Upper lobe of left lung (tissue), 6 donors: Measurements from ENCODE around the gene MARCHF3. TPM values are rescaled to one million over a fixed set of nuclear protein-coding genes. Genes with fewer than 3 reads are reported as not detected.

Source experiments
- ATAC-seq, 2 donors: fragments of 200-7000 bp; cut with Tn5 transposase; one replicate each; pipeline ENCODE4 v1.9.1; 2022; ENCODE audit warnings: mild to moderate bottlenecking in 2 of 2, moderate library complexity in 2 of 2; ENCODE audit not compliant: low FRiP score in 2 of 2
- DNase-seq, 2 donors: peaks; one replicate each; pipeline ENCODE4 v3.0.0-alpha.2; 2019 to 2020
- H3K27ac ChIP-seq, 4 donors: fragments of 200-600 bp; sonication (generic); one replicate each; pipeline ENCODE4 v1.5.1; 2016 to 2019
- H3K27me3 ChIP-seq, 4 donors: fragments of 200-600 bp; sonication (generic); one replicate each; pipeline ENCODE4 v1.5.1; 2017 to 2019
- H3K36me3 ChIP-seq, 4 donors: fragments of 200-600 bp; sonication (generic); one replicate each; pipeline ENCODE4 v1.5.1; 2016 to 2019
- H3K4me1 ChIP-seq, 4 donors: fragments of 200-600 bp; sonication (generic); one replicate each; pipeline ENCODE4 v1.5.1; 2018 to 2019
- H3K4me3 ChIP-seq, 4 donors: fragments of 200-600 bp; sonication (generic); one replicate each; pipeline ENCODE4 v1.5.1; 2017 to 2019; ENCODE audit warnings: mild to moderate bottlenecking in 2 of 4, moderate library complexity in 1 of 4
- H3K9me3 ChIP-seq, 4 donors: fragments of 200-600 bp; sonication (generic); one replicate each; pipeline ENCODE4 v1.5.1; 2018 to 2019
- EP300 ChIP-seq, 4 donors: sonication (generic); formaldehyde crosslinking; IDR thresholded peaks; one replicate each; pipeline ENCODE4 v1.5.1; 2017; ENCODE audit warnings: antibody characterized with exemption in 4 of 4, control low read depth in 2 of 4
- POLR2A ChIP-seq, 4 donors: fragments of 450-650 bp; IDR thresholded peaks; one replicate each; pipeline ENCODE4 v1.5.1; 2016 to 2017; ENCODE audit warnings: antibody characterized with exemption in 4 of 4, mild to moderate bottlenecking in 2 of 4
- POLR2AphosphoS5 ChIP-seq, 2 donors: sonication (generic); formaldehyde crosslinking; IDR thresholded peaks; one replicate each; pipeline ENCODE4 v1.5.1; 2017; ENCODE audit warnings: antibody characterized with exemption in 2 of 2
- WGBS, 2 donors: methylation state at CpG; one replicate each; pipeline ENCODE4 v1.1.5; 2017 to 2018; 5-methylcytosine and 5-hydroxymethylcytosine counted together
- total RNA-seq, 6 donors: library from RNA; depleted of rRNA in 4 of 6; stranded (reverse); fragments of >200 nt in 4 of 6; gene quantifications; one replicate each; pipeline versions ENCODE4 v1.1.0 to v1.2.1, GENCODE V29; 2016 to 2021
- TF ChIP-seq, protein P1 (sequence below), 6 experiments: fragments of 450-650 bp in 4 of 6; fragments of 200-600 bp in 2 of 6; sonication (generic) in 2 of 6; IDR thresholded peaks; one replicate each; pipeline ENCODE4 v1.5.1; 2016 to 2019; ENCODE audit warnings: antibody characterized with exemption in 6 of 6
- donor health status: DM: no; HTN: no; CAD: no; lungs with moderate emphysema.
- donor health status: DM: no; HTN: yes; CAD: no; lungs with severe emphysema.

MARCHF3 gene
- total RNA-seq, 6 donors from 2014 or later: 2.1 to 16.2 (median 6.7) TPM

DNA sequence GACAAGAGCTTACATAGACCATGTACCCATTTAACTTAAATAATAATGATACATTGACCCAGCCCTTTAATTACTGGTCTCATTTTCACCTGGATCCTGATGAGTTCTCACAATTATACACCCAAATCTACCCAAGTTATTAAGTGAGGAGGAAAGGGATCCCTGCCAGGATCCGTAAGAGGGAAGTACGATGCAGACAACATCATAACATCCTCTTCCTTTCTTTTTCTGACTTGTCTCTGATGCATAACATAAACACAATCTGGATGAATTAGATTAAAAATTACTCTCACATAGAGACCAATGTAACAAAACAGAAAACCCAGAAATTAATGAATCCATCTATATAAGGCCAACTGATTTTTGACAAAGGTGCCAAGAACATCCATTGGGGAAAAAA, 17.0 kb downstream of the MARCHF3 start:
- DNase-seq: no peak
- H3K27ac ChIP-seq: peak overlapping the region in 1 of 4 donors; percentile 54

DNA sequence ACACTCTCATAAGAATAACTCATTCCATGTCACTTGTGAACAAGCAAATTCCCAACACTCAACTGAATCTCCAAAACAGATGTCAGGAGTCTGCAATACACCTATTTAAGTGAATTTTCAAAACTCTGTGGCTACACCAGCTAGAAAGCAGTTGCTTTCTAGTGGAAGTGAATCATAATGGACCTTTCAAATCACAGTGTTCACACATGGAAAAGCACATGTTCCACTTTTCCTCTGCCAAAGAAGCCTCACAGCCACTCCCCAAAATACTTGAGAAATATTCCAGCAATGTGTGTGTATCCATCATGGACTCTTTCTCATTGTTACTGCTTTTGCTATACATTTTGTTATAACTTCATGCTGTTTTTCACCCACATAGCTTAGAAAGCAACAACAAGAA, 17.4 kb downstream of the MARCHF3 start:
- Histone ChIP-seq H3K4me3 (no peak overlapping the region), H3K4me1 (peaks cover 0 to 9% (median 0%) of the 10 kb centered on the region in 4 donors), H3K36me3 (no peaks in the 10 kb centered on the region), H3K27ac (peak overlapping the region in 1 of 4 donors; percentile 54), H3K9me3 (no peaks in the 10 kb centered on the region), H3K27me3 (no peaks in the 10 kb centered on the region)
- DNase-seq: no peak
- ATAC-seq: no peak
- TF ChIP-seq POLR2AphosphoS5 (IDR thresholded peaks at IDR 0.05) (no peak), POLR2A (IDR thresholded peaks at IDR 0.05) (no peak)
- TF ChIP-seq, protein P1, sequence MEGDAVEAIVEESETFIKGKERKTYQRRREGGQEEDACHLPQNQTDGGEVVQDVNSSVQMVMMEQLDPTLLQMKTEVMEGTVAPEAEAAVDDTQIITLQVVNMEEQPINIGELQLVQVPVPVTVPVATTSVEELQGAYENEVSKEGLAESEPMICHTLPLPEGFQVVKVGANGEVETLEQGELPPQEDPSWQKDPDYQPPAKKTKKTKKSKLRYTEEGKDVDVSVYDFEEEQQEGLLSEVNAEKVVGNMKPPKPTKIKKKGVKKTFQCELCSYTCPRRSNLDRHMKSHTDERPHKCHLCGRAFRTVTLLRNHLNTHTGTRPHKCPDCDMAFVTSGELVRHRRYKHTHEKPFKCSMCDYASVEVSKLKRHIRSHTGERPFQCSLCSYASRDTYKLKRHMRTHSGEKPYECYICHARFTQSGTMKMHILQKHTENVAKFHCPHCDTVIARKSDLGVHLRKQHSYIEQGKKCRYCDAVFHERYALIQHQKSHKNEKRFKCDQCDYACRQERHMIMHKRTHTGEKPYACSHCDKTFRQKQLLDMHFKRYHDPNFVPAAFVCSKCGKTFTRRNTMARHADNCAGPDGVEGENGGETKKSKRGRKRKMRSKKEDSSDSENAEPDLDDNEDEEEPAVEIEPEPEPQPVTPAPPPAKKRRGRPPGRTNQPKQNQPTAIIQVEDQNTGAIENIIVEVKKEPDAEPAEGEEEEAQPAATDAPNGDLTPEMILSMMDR (IDR thresholded peaks at IDR 0.05): no peak

More for the DNA sequence above, 17.0 kb downstream of the MARCHF3 start:
- 36 to 42% methylated on average over 2 of the region's 2 CpGs for WGBS, 2 donors
- no peak overlapping the region for H3K4me3 ChIP-seq
- H3K36me3 ChIP-seq: no peaks in the 10 kb centered on the region
- no peak for TF ChIP-seq EP300 (IDR thresholded peaks at IDR 0.05)
- TF ChIP-seq POLR2A (IDR thresholded peaks at IDR 0.05): no peak
- TF ChIP-seq POLR2AphosphoS5 (IDR thresholded peaks at IDR 0.05): no peak
- TF ChIP-seq, protein P1 (IDR thresholded peaks at IDR 0.05): no peak
- peaks cover 0 to 9% (median 0%) of the 10 kb centered on the region in 4 donors for H3K4me1 ChIP-seq
- H3K27me3 ChIP-seq: no peaks in the 10 kb centered on the region
- no peak for ATAC-seq
- H3K9me3 ChIP-seq: no peaks in the 10 kb centered on the region

DNA sequence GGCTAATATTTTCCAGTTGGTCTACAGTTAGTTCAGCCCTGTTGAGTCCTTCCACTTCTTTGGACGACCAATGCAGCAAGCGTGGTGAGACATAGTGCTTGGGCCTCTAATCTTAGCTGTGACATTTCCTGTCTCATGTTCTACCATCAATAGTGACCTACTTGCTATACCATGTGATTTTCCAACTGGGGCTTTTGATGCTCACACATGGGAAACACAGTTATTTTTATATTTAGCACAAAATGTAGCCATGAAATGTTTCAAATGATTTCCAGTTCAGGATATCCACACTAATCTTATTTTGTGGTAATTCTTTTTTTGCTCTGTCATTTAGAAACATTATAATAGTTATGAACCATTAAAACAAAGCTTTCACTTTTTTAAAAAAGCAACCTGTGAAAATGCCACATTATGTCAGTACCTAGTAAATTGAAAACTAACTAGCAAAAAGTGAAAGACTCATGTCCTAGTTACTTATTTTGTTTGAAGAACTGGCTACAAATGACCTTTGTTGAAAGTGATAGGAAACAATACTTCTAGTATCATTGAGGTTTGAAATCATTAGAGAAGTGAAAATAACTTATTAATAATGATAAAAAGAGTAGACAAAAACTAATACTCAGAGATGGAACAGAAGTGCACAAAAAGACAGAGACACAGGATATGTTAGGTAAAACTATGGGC, 18.3 kb downstream of the MARCHF3 start:
- 65 to 67% methylated on average over 2 of the region's 2 CpGs for WGBS, 2 donors
- DNase-seq (no peak), ATAC-seq (no peak)
- no peaks in the 10 kb centered on the region for H3K27me3 ChIP-seq
- no peaks in the 10 kb centered on the region for H3K36me3 ChIP-seq
- no peak overlapping the region for H3K27ac ChIP-seq
- TF ChIP-seq EP300 (IDR thresholded peaks at IDR 0.05): no peak
- TF ChIP-seq, protein P1 (IDR thresholded peaks at IDR 0.05): no peak
- no peak for TF ChIP-seq POLR2A (IDR thresholded peaks at IDR 0.05)
- TF ChIP-seq POLR2AphosphoS5 (IDR thresholded peaks at IDR 0.05): no peak
- H3K4me1 ChIP-seq: peaks cover 0 to 9% (median 0%) of the 10 kb centered on the region in 4 donors
- H3K4me3 ChIP-seq: no peak overlapping the region
- no peaks in the 10 kb centered on the region for H3K9me3 ChIP-seq

DNA sequence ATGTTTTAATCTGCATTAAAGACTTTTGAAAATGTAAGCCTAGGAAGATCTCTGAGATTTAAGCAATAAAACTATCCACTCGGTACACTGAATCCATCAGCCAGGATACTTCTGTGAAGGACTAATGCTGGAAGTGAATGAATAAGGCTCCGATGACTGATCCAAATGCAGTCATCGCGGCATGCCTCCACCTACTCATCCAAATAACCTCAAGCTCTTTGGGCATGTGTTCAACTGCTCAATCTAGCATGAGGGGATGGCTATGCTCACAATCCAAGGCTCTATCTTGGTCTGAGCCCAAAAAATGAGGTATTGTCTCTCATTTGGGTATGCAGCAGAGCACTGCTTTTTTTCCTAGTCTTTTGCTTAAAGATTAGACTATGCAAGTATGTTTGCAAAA, 19.2 kb downstream of the MARCHF3 start:
- Histone ChIP-seq H3K4me3 (no peak overlapping the region), H3K27ac (no peak overlapping the region), H3K36me3 (no peaks in the 10 kb centered on the region), H3K9me3 (no peaks in the 10 kb centered on the region), H3K27me3 (no peaks in the 10 kb centered on the region), H3K4me1 (peaks cover 0 to 9% (median 0%) of the 10 kb centered on the region in 4 donors)
- peak in 1 of 2 donors; percentile 86 for ATAC-seq
- no peak for DNase-seq
- TF ChIP-seq EP300 (IDR thresholded peaks at IDR 0.05) (no peak), POLR2A (IDR thresholded peaks at IDR 0.05) (no peak), POLR2AphosphoS5 (IDR thresholded peaks at IDR 0.05) (no peak)
- TF ChIP-seq, protein P1 (IDR thresholded peaks at IDR 0.05): no peak
- WGBS, 2 donors: 96 to 99% methylated on average over 4 of the region's 4 CpGs

DNA sequence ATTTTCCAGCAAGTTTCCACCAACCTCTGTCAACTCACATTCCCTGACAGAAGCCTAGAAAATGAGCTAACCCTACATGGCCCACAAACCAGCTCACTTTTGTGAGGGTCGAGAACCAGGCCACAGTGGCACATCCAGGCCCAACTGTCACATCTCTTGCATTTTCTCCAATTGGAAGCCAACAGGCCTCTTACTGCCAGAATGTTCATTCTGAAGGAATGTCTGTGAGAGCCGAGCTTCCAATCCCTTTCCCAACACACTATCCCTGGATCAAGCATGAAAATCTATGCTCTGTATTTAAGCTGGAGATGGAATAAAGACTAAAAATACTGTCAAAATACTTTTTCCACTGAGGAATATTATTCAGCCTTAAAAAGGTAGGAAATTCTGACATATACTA, 20.0 kb downstream of the MARCHF3 start:
- ATAC-seq (peak in 1 of 2 donors; percentile 34), DNase-seq (no peak)
- WGBS, 2 donors: 68 to 75% methylated on average over 2 of the region's 2 CpGs
- Histone ChIP-seq H3K27me3 (no peaks in the 10 kb centered on the region), H3K36me3 (no peaks in the 10 kb centered on the region), H3K4me1 (peaks cover 0 to 9% (median 0%) of the 10 kb centered on the region in 4 donors), H3K4me3 (no peak overlapping the region), H3K27ac (no peak overlapping the region), H3K9me3 (no peaks in the 10 kb centered on the region)
- TF ChIP-seq, protein P1 (IDR thresholded peaks at IDR 0.05): no peak
- TF ChIP-seq EP300 (IDR thresholded peaks at IDR 0.05) (no peak), POLR2AphosphoS5 (IDR thresholded peaks at IDR 0.05) (no peak), POLR2A (IDR thresholded peaks at IDR 0.05) (no peak)
